ENCODE results near the gene FGD2.

Gene FGD2

DNA sequence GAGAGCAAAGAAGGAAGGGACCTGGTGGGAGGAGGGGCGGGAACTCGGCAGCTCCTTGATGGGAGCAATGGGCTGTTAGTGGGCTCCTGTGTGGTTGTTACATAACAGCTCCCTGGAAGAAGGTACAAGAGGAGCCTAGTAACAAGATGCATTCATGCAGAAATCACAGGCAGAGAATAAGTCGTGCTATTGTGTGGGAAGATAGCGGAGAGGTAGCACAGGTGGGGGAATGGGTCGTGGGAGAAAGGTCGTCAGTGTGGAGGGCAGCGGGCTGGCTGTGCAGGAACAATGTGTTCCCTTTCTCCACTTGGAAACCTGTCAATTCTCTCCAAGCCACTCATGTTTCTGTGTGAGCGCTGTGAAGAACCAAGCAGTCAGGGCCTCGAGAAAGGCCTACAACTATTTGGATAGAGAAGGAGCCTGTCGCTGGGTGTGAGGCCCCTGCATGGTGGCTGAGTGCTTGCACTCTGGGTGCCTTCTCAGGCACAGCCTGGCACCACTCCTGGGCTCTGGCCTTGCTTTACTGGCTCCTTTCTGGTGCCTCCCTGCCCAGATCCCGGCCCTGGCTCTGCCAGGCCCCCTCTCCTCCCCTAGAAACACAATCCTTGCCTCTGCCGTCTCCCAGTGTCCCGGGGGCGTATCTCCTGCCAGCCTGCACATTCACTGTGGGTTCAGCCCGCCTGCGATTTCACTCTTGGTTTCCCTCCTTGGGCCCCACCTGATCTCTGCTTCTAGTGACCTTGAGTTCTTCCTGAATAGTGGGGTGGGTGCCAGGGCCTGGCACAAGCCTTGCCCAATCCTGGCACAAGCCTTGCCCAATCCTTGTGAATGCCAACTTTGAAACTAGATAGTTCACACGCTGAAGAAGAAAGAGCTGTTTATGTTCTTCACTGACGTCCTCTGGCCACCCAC is 7.4 kb upstream of the FGD2 start:
- DNase-seq, result no peak

DNA sequence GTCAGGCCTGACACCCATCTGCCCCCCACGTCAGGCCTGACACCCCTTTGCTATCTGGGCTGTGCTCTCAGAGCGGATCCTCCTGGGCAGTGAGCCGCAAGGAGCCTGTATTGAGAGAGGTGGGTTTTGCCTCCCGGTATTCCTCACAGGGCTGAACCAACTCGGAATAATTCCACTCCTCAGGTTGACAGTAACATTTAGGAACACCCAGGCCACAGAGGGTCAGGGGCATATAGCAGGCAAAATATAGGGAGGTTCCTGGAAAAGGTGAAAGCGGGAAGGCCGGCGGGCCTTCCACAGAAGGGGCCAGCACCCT is 6.8 kb upstream of the FGD2 start:
- DNase-seq, result no peak

DNA sequence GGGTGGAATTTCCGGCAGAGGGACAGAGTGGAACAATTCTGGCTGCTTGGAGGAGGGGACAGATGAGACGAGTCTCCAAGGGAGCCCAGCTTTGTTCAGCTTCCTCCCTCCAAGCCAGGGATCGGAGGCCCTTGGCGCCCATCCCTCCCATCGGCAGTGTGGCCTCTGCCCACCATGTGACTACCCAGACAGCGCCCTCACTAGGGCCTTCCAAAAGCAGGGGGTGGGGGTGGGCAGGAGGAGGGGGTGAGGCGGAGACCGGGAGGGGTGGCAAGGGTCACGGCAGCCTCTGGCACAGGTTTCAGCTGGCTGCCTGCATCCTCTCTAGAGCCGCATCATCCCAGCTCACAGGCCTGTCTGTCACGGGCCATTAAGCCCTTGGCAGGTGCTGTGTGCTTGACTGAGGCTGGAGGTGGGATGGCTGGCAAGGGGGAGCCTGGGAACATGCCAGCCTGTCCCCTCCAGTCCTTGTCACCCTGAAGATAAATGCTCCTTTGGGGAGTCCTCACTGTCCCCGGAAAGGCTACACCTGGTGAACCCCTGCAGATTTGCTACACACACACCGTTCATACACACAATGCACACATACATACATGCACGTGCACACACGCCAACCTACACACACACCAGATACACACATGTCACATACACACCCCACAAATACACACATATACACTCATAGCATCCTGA is 6.2 kb upstream of the FGD2 start:
- no peak for DNase-seq

DNA sequence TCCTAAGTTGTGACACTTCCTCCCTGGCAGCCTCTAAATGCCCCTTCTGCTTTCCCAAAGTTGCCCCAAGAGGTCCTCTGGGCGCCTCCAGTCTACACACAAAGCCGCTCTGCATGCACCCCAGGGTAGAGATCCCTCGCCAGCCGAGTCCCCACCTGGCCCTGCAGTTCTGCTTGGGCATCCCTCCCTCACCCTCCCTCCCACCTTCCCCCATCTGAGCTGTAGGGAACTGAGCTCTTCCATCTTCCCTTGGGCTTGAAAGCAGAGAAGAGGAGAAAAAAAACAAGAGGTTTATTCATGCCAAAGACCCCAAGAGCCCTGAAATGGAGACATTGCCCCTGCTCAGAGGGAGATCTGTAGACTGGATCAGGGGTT is 5.7 kb upstream of the FGD2 start:
- DNase-seq, result no peak

DNA sequence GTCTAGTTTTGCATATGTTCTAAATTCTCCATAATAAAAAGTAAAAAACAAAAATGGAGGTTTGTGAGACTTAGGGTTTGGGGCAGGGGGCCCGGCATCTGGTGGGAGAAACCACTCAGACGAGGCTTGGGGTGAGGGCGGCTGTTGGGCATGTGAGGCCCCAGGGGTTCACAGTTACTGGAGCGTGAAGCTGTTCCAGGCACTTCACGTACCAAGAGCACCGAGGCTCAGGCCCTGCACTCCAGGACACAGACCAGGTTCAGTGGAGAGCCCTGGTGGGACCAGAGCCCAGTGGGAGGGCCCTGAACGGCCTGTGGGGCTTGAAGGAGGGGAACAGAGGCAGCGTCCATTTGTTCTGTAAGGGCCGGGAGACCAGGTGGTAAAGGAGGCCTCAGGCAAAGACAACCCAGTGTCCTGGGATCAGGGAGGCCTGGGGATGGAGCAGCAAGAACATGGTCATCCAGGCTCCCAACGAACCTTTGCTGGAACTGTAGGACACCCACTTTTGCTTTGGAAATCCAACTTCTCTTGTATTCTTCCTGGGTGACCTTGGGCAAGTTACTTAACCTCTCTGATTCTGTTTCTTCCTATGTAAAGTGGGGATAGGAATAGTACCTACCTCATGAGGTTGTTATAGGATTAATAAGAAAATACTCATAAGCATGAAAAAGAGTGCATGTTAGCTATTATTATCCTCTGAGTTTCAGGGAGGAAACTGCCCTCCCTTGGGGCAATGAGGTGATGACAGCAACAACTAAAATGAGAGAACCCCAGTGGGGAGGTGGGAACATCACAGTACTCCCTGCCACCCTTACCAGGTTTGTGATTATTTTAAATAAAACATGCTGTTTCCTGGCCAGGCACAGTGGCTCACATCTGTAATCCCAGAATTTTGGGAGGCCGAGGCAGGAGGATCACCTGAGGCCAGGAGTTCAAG is 1.1 kb upstream of the FGD2 start:
- DNase-seq, result no peak

DNA sequence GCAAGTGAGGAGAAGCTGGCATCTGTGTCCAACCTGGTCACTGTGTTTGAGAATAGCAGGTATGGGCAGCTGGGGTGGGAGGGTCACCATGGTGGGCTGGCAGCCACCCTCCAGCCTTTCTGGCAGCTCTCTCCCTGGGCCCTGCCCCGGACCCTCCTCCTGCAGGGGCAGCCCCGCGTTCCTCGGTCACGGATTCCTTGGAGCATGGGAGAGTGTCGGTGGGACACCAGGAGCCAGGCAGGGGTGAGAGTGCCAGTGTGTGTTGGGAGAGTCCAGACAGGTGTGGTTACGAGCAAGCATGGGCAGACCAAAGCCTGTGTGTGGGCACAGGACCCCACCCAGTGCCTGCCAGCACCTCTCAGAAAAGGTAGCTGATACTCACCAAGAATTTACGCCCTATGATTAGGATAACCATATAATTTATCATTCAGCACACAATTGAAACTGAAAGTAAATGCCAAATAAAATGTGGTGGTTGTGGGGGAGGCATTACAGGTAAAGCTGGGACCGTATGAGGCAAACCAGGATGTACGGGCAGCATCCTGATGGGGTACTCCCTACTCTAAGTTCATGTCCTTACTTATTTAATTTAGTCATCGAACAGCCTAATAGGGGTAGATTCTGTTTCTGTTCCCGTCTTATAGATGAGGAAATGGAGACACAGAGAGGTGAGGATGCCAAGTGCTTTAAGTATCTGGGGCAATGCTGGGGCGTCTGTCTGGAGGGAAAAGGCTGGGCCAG is 542 bp downstream of the FGD2 start:
- DNase-seq, result no peak

DNA sequence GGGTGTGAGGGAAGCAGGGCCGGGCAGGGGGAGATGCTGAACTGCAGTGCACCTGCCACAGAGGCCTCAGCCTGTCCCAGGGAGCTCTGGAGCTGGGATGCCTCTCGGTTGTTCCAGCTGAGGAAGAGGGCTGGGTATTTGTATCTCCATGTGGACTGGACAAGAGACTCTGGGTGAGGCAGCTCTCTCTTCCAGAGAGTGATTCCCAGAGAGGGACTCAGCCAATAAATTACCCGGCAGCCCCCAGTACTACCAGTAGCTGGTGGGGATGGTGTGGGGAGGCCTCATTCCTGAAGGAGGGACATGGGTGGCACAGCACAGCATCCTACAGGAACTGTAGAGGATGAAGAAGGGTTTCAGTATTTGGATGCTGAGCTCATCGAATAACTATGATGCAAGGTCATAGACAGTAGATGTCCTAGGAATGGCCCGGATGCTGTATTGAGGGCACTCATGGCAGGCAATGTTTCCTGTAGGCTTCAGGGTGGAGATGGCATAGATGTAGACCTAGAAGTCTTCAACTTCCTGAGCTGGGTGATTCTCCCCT is 1.4 kb downstream of the FGD2 start:
- no peak for DNase-seq

DNA sequence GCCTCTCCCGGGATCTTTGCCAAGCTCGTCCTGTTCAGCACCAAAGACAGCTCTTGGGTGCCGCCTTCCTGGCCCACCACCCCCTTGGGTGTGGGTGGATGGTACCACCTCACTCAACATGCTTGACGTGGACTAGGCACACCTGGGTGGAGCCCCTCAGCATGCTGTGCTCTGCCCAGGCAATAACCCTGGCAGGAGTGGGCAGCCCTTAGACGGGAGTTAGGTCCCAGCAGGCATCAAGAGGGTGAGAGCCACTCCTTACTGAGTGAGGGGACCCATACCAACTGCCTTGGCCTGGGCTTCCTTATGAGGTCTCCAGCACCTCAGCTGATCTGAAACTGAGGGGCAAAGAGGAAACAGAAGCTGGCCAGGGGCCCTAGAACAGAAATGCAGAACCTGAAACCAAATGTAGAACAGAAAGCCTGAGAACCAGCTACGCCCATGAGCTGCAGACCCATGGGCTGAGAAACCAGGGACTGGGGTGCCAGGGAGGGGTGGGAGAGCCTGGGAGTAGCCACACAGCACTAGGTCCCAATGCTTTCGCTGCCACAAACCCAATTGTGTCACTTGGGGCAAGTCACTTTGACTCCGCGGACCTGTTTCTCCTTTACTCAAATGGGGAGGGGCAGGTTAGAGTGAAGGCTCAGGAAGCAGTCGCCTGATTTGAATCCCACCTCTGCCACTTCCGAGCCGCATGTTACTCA is 2.0 kb downstream of the FGD2 start:
- DNase-seq, result no peak

DNA sequence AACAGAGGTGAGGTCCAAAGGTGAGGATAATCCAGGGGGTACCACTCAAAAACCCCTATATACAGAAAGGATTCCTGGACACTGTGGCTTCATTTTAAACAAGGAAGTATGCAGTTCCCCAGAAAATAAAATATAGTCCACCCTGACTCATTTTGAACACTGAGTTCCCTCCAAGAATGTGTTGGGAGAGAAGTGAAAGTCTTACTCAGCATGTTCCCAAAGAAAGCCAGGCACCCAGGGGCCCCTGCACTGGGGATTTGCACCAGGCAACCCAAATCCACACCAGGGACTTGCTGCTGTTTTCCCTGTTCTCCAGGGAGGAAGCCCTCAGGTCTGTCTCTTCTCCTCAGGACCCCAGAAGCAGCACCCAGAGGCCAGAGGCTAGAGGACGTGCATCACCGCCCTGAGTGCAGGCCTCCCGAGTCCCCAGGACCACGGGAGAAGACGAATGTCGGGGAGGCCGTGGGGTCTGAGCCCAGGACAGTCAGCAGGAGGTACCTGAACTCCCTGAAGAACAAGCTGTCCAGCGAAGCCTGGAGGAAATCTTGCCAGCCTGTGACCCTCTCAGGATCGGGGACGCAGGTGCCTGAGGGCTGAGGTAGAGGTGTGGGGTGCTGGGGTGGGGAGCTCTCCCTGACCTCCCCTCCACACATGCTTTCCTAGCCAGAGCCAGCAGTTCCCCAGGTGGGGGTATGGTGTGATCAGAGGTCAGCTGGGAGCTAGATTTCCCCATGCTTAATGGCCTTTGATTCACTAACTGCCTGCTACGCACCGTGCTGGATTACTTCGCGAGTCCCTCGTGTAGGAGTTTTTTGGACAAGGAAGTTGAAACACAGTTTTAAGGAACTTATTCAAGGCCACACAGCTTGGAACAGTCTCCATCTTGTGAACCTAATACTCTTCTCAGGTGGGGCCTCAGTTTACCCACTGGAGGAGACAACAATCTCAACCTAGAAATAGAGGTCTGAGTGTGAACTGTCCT is 3.3 kb downstream of the FGD2 start:
- no peak for DNase-seq

DNA sequence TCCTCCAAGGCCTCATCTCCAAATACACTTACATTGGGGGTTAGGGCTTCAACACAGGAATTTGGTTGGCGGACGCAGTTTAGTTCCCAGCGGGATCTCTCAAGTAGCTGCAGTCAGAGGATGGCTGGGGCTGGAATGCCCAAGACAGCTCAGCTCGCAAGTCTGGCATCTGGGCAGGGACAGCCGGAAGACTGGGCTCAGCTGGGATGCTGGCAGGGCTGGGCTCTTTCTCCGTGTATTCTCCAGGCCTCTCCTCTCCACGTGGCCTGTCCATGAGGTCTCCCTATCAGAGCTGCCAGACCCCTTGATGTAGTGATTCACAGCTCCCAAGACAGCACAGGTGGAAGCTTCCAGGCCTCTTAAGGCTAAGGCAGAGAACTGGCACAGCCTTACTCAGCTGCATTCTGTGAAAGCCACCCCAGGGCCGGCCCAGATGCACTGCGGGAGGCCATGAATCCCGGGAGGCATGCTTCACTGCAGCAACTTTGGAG is 5.0 kb downstream of the FGD2 start:
- DNase-seq, result no peak

DNA sequence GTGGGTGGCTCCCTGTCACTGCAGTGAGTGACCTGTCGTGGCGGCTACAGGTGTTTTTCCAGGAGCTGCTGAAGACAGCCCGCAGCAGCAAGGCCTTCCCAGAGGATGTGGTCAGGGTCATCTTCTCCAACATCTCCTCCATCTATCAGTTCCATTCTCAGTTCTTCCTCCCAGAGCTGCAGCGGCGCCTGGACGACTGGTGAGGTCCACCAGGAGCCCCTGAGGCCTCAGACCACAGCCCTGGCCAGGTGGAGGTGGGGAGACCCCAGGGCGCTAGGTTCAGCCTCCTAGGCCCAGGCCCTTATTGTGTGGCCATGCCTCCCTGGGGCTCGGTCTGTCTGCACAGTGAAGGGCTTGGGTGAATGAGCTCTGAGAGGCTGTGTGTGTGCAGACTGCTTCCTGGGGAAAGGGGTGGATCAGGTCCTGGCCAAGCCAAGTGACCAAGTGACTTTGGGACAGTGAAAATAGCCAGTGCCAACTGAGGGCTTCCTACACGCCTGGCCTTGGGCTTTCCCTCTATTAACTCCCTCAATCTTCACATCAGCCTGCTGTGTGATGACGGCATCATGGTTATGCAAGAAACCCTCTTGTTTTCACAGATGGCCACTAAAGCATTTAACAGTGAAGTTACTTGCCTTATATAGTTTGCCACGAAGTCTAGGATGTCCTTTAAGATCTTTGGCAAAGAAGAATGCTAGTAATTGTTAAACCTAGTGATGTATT is 6.4 kb downstream of the FGD2 start:
- no peak for DNase-seq

DNA sequence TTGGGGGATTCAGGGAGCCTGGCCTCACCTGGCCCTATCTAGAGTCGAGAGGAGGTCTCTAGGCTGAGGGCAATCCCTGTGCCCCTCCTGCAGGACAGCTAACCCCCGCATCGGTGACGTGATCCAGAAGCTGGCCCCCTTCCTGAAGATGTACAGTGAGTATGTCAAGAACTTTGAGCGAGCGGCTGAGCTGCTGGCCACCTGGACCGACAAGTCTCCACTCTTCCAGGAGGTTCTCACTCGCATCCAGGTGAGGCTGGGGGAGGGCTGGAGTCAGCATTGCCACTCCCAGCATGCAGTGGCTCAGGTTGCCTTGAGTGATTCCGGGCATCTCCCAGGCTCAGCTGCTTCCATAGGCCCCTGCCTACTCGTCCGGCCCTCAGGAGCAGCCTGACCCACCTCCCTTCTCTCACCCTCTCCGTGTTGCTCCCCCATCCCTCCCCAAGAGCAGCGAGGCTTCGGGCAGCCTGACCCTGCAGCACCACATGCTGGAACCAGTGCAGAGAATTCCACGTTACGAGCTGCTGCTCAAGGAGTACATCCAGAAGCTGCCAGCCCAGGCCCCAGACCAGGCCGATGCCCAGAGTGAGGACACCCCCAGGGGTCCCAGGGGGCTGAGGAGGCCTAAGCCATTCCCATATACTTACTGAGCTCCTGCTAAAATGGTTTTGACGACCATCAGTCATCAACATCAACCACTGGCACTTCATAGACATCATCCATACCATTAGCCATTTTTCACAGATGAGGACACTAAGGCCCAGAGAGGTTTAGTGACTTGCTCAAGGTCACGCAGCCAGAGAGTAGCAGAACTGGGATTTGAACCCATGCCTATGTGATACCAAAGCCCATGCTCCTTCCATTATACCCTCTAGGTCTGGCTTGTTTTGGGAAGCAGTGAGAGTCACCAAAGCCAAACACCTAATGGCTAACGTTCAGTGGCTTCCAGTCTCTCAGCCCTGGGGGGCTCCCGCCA is 8.3 kb downstream of the FGD2 start:
- no peak for DNase-seq

DNA sequence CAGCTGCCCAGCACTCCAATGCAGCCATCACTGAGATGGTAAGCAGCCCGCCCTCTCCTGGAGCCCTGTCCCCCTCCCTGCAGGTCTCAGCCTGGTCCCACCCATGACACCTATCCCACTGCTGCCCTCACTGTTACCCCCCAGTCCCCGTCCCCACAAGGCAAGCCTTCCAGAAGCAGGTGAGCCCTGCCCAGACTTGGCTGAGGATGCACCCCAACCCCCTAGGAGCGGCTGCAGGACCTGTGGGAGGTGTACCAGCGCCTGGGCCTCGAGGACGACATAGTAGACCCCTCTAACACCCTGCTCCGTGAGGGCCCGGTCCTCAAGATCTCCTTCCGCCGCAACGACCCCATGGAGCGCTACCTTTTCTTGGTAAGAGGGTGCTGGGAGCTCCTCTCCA is 9.2 kb downstream of the FGD2 start:
- no peak for DNase-seq

DNA sequence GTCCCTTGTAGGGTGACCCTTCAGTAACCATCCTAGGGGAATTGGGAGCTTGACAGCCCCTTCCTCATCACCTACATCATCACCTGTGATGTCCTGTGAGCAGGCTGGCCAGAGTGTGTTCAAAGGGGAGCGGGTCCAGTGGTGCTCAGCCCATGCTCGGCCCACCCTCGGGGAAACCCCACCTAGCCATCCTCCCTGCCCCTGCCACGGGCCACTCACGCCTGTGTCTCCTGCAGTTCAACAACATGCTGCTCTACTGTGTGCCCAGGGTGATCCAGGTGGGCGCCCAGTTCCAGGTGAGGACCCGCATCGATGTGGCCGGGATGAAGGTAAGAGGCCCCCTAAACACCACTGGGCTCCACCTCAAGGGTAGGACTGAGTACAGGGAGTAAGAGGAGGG is 10.1 kb downstream of the FGD2 start:
- DNase-seq, result no peak

DNA sequence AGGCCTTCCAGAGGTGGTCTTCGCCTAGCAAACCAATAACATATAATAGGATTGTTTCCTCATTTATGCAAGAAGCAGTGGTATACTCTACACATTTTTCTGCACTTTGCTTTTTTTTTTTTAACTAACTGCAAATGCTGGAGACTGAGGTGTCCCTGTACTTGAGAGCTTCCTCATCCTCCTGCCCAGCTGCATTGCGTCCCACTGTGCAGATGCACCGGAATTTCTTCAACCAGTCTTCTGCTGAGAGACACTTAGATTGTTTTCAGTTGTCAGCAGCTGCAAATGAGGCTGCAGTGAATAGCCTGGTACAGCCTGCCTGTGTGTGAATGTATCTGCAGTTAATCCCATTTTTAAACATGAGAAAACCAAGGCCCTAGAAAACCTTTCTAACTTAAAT is 11.5 kb downstream of the FGD2 start:
- DNase-seq, result no peak

DNA sequence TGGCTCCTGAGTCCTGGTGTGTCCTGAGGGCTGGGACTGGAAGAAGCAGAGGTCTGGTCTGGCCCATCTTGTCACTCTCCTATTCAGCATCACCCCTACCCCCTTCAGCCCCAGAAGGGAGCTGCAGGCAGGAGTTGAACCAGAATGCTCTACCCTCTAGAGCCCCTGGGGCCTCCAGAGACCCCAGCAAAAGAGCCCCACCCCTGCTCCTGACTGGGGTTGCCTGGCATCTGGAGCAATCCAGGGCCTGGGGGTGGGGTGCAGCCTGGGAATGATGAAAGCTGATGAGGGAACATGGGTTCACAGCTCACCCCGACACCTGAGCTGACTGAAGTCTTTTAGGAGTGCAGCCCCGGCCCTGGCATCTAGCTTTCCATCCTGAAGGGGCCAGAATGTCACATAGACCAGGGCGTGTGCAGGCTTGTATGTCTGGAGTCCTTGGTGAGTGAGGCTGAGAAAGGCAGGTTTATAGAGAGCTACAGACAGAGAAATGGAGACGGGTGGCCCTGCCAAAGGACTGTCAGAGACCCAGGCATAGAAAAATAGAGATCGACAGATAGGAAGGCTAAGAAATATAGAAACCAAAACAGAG is 12.2 kb downstream of the FGD2 start:
- DNase-seq, result no peak

DNA sequence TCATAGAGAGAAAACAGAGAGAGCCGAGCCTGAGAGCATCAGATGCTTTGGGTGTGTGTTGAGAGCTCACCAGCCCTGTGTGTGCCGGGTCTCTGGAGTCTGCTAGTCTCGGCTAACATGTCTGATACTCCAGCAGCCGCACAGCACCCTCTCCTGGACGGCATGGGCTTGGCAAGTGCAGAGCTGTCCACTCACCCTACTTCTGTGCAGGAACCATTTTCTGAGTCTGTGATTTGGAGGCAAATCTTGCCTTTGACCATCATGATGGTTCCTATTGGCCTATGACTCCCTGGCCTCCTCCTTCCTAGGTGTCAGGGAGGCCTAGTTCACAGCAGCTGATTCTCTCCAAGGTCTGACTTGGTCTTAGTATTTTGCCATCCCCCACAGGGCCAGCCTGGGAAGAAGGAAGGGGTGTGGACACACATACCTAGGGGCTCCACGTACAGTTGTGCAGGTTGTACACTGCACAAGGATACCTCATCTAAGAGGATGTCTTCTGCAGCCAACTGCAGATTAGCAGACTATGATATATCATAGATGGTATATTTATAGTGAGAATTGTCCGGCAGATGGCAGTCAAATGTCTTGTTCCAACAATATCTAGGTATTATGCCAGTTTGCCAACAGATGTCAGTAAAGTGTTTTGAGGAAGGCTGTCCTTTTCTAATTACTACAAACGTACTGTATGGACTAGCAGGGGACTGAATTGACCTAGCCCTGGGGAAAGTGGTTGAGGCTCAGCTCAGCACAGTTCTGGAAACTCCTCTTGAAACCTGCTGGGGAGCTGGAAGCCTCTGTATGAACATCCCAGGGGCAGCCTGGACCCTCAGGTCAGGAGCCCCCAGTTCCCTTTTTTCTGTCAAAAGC is 13.0 kb downstream of the FGD2 start:
- DNase-seq, result peak; percentile 91
